Activated CD8-positive, alpha-beta T cell treated with anti-CD3 and anti-CD28 coated beads for 36 hours (primary cell): Measurements from ENCODE around the gene CAPNS2. TPM values are rescaled to one million over a fixed set of nuclear protein-coding genes. Genes with fewer than 3 reads are reported as not detected.
"Not testable (repeated sequence)": the region's sequence is repeated elsewhere in the genome, so short reads cannot be mapped to it uniquely, and the experiment has no call there.

Source experiments
- ATAC-seq: fragments of 200-7000 bp; cut with Tn5 transposase; one replicate; pipeline ENCODE4 v1.10.0; 2021; ENCODE audit warnings: mild to moderate bottlenecking, moderate library complexity
- CTCF ChIA-PET: fragments of 350-600 bp; sonication (Branson Sonifier 250); formaldehyde crosslinking; loops from one replicate; lab custom pipeline; 2021; ENCODE audit warnings: antibody characterized with exemption; lab: Charles Lee
- POLR2A ChIA-PET: fragments of 350-600 bp; sonication (Branson Sonifier 250); formaldehyde crosslinking; loops from one replicate; lab custom pipeline; 2021; ENCODE audit warnings: antibody characterized with exemption; lab: Charles Lee
- DNase-seq: peaks from one replicate; pipeline ENCODE4 v3.0.0-alpha.2; 2020
- H3K27ac Mint-ChIP-seq: one replicate; pipeline ENCODE4 v1.8.0; 2021; ENCODE audit warnings: mild to moderate bottlenecking, mixed read lengths
- H3K27me3 Mint-ChIP-seq: one replicate; pipeline ENCODE4 v1.8.0; 2021; ENCODE audit warnings: mixed read lengths
- H3K36me3 Mint-ChIP-seq: one replicate; pipeline ENCODE4 v1.8.0; 2021; ENCODE audit warnings: low read depth, mixed read lengths
- H3K4me1 Mint-ChIP-seq: one replicate; pipeline ENCODE4 v1.8.0; 2021; ENCODE audit warnings: low read depth, mixed read lengths
- H3K4me3 Mint-ChIP-seq: one replicate; pipeline ENCODE4 v1.8.0; 2021; ENCODE audit warnings: mild to moderate bottlenecking, moderate library complexity, mixed read lengths
- H3K9me3 Mint-ChIP-seq: one replicate; pipeline ENCODE4 v1.8.0; 2021; ENCODE audit warnings: mixed read lengths
- CTCF ChIP-seq: fragments of 200-600 bp; IDR thresholded peaks from one replicate; pipeline ENCODE4 v1.8.0; 2022; ENCODE audit warnings: antibody characterized with exemption, mild to moderate bottlenecking
- intact Hi-C: fragments of 100-400 bp; cut with micrococcal nuclease; formaldehyde crosslinking; loops from one replicate; pipeline ENCODE4 v1.10.0; 2022
- total RNA-seq, 2 experiments: library from RNA; stranded (reverse); gene quantifications; one replicate each; pipeline ENCODE4 v1.2.3, GENCODE V29; 2021

CAPNS2 gene
- total RNA-seq, 2 experiments from 2014 or later = not detected

DNA sequence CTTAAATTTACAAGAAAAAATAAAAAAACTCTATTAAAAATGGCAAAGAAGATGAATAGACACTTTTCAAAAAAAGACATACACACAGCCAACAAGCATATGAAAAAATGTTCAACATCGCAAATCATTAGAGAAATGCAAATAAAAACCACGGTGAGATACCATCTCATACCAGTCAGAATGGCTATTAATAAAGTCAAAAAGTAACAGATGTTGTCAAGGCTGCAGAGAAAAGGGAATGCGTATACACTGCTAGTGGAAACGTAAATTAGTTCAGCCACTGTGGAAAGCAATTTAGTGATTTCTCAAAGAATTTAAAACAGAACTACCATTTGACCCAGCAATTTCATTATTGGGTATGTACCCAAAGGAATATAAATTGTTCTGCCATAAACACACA, 31.4 kb downstream of the CAPNS2 start:
- DNase-seq = no peak
- H3K27ac Mint-ChIP-seq = no peak overlapping the region
- H3K9me3 Mint-ChIP-seq = no peaks in the 10 kb centered on the region
- H3K4me3 Mint-ChIP-seq = no peak overlapping the region
- no peaks in the 10 kb centered on the region for H3K4me1 Mint-ChIP-seq
- intact Hi-C loops = no loop called here
- CTCF ChIA-PET = no interaction called here
- H3K36me3 Mint-ChIP-seq = no peaks in the 10 kb centered on the region
- ATAC-seq = no peak
- POLR2A ChIA-PET = no interaction called here
- no peak for TF ChIP-seq CTCF
- peaks cover 13% of the 10 kb centered on the region for H3K27me3 Mint-ChIP-seq

GRCh38 chr16:55605754-55606336, 39.4 kb downstream of the CAPNS2 start:
- DNase-seq (no peak), ATAC-seq (no peak)
- no peak overlapping the region for H3K27ac Mint-ChIP-seq
- H3K4me1 Mint-ChIP-seq = no peaks in the 10 kb centered on the region
- peaks cover 1% of the 10 kb centered on the region for H3K27me3 Mint-ChIP-seq
- intact Hi-C loops = no loop called here
- TF ChIP-seq CTCF = no peak
- no peak overlapping the region for H3K4me3 Mint-ChIP-seq
- no peaks in the 10 kb centered on the region for H3K36me3 Mint-ChIP-seq
- POLR2A ChIA-PET = no interaction called here
- peaks cover 2% of the 10 kb centered on the region for H3K9me3 Mint-ChIP-seq
- CTCF ChIA-PET = no interaction called here

GRCh38 chr16:55613613-55614335, 47.3 kb downstream of the CAPNS2 start:
- Mint-ChIP-seq H3K27me3 (peaks cover 5% of the 10 kb centered on the region), H3K9me3 (peaks cover 2% of the 10 kb centered on the region)

DNA sequence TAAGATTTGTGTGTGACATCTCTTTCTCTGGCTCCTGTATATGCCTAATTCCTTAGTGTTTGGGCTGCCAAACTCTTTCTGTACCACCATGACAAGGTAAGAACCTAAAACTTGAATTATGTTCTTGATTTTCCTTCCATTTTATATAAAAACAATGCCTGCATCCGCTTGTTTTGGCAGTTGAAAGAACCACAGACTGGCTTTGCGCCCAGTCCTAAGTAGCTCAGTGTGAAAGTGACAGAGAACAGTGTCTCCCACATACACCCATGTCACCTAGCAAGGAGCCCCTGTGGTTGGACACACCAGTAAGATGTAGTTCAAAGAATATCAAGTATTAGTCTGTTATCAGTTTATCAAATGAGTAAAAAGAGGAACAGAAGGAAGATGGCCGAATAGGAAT, 48.6 kb downstream of the CAPNS2 start:
- peaks cover 6% of the 10 kb centered on the region for H3K27me3 Mint-ChIP-seq
- H3K4me1 Mint-ChIP-seq = no peaks in the 10 kb centered on the region
- TF ChIP-seq CTCF = no peak
- intact Hi-C loops = no loop called here
- H3K27ac Mint-ChIP-seq = no peak overlapping the region
- ChIA-PET CTCF (no interaction called here), POLR2A (no interaction called here)
- H3K9me3 Mint-ChIP-seq = no peaks in the 10 kb centered on the region
- H3K4me3 Mint-ChIP-seq = no peak overlapping the region
- peaks cover 2% of the 10 kb centered on the region for H3K36me3 Mint-ChIP-seq
- ATAC-seq (no peak), DNase-seq (no peak)

More at GRCh38 chr16:55613613-55614335, 47.3 kb downstream of the CAPNS2 start:
- POLR2A ChIA-PET = no interaction called here
- no peak for ATAC-seq
- CTCF ChIA-PET = no interaction called here
- Mint-ChIP-seq H3K36me3 (peaks cover 2% of the 10 kb centered on the region), H3K4me1 (no peaks in the 10 kb centered on the region), H3K27ac (no peak overlapping the region), H3K4me3 (no peak overlapping the region)
- TF ChIP-seq CTCF = no peak
- intact Hi-C loops = no loop called here
- DNase-seq = no peak

DNA sequence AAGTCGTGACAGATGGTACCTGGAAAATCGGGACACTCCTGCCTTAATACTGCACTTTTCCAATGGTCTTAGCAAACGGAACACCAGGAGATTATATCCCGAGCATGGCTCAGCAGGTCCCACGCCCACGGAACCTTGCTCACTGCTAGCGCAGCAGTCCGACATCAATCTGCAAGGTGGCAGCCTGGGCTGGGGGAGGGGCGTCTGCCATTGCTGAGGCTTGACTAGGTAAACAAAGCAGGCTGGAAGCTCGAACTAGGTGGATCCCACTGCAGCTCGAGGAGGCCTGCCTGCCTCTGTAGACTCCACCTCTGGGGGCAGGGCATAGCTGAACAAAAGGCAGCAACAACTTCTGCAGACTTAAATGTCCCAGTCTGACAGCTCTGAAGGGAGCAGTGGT, 49.2 kb downstream of the CAPNS2 start:
- CTCF ChIA-PET, H3K36me3 Mint-ChIP-seq: not testable (repeated sequence)

More for the DNA sequence above, 49.2 kb downstream of the CAPNS2 start:
- H3K27me3 Mint-ChIP-seq, POLR2A ChIA-PET, H3K9me3 Mint-ChIP-seq, H3K4me3 Mint-ChIP-seq, ATAC-seq, H3K4me1 Mint-ChIP-seq, intact Hi-C loops, DNase-seq, H3K27ac Mint-ChIP-seq: not testable (repeated sequence)

Other genes starting within 250 kb of the CAPNS2 start
- gene IRX6, start 242.5 kb upstream of the CAPNS2 start, total RNA-seq = not detected
- gene MMP2, start 87.5 kb upstream of the CAPNS2 start, total RNA-seq = not detected
- under 1 TPM in 1 of 2 experiments, not detected in 1; 0.16 TPM for gene LPCAT2, start 57.6 kb upstream of the CAPNS2 start, total RNA-seq
- gene SLC6A2, start 89.3 kb downstream of the CAPNS2 start, total RNA-seq = not detected